AG09319 (cell line): ENCODE data around the gene CWC27.

Experiments
- DNase-seq: peaks from one replicate; pipeline ENCODE4 v3.0.0-alpha.2; 2010; ENCODE audit warnings: low read depth; ENCODE audit errors: extremely low read depth
- TF ChIP-seq, protein P1 (sequence below): IDR thresholded peaks from 2 replicates; pipeline ENCODE4 v1.5.1; 2011; ENCODE audit warnings: low read depth, mild to moderate bottlenecking, inconsistent platforms, low read length, moderate library complexity

Gene CWC27

DNA sequence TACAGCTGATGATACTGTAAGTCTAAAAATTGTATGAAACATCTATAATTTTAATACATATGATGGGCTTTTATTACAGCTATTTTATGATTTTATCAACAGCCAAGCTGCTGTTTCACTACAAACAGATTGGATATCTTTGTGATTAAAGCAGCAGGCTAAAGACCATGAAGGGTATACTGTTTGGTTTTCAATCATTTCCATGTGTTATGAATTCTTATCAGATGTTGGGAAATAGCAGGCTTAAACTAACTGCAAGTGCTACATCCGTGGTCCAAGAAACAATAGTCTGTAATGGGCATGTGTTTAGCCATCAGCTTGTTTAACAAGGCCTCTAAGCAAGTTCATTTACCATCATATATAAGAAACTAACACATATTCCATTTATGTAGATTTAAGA is 107.5 kb downstream of the CWC27 start:
- DNase-seq: peak; percentile 27
- TF ChIP-seq, protein P1, sequence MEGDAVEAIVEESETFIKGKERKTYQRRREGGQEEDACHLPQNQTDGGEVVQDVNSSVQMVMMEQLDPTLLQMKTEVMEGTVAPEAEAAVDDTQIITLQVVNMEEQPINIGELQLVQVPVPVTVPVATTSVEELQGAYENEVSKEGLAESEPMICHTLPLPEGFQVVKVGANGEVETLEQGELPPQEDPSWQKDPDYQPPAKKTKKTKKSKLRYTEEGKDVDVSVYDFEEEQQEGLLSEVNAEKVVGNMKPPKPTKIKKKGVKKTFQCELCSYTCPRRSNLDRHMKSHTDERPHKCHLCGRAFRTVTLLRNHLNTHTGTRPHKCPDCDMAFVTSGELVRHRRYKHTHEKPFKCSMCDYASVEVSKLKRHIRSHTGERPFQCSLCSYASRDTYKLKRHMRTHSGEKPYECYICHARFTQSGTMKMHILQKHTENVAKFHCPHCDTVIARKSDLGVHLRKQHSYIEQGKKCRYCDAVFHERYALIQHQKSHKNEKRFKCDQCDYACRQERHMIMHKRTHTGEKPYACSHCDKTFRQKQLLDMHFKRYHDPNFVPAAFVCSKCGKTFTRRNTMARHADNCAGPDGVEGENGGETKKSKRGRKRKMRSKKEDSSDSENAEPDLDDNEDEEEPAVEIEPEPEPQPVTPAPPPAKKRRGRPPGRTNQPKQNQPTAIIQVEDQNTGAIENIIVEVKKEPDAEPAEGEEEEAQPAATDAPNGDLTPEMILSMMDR: no peak

DNA sequence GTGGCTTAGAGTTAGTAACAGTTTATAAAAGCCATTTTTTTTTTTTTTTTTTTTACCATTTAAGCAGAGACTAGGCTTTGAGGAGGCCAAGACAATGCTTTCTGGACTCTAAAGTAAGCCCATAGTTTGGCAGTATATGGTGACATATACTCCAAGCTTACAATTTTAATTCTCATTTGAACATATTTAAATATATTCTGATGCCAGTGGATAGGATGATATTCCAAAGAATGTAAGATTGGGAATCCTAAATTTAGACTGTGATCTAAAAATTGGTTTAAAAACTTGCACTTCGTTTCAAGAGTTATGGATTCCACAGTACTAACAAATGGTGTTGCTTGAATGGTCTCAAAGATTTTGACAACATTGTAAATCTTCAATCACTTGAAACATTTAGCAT is 112.1 kb downstream of the CWC27 start:
- TF ChIP-seq, protein P1: no peak
- no peak for DNase-seq

DNA sequence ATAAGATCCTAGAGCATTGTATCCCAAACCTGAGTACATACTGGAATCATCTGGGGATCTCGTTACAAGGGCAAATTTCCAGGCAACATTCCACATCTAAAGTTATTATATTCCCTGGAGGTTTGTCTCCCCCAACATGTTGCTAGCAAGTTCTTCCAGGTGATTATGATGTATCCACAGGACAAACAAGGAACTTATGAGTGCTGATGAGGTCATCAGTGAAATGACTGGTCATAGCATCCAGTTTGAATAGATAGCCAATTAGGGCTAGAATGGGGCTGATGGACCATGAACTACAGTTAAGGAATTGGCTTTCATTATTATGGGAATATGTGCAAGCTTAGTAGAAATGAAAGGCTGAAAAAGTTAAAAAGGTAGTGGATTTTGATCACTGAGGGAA is 115.2 kb downstream of the CWC27 start:
- TF ChIP-seq, protein P1: no peak
- no peak for DNase-seq

DNA sequence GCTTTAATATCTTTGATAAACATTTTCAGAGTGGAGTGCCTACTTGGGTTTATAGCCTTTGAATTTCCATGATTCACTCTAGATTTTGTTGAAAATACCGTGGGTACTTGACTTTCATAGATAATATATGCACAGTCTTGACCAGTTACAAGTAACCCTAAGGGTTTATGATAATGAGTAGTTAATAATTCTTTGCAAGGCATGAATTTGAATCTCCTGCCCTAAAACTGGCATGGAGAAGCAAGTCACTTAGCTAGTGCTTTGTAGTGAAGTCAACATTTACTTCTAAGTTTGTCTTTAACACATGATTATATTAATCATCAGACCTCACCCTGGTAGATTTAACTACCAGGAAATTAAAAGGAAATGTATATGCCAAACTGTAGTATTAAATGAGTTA is 115.8 kb downstream of the CWC27 start:
- TF ChIP-seq, protein P1: no peak
- DNase-seq: no peak

DNA sequence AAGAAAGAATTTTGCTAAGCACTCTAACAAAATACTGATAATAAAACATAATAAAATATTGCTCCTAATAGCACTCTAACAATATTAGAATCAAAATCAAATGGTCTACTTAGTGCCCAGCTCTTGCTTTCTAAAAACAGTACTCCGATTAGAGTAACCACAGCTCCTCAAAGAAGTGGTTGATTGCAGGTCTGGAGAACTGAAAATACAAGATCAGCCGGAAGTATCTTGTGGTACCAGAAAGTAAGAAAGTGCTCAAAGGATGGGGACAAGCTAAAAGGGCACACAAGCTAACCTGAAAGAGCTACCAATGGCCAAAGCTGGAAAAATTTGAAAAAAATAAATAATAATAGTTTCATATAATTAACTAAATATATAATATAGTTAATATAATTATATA is 119.2 kb downstream of the CWC27 start:
- TF ChIP-seq, protein P1: no peak
- DNase-seq: no peak

DNA sequence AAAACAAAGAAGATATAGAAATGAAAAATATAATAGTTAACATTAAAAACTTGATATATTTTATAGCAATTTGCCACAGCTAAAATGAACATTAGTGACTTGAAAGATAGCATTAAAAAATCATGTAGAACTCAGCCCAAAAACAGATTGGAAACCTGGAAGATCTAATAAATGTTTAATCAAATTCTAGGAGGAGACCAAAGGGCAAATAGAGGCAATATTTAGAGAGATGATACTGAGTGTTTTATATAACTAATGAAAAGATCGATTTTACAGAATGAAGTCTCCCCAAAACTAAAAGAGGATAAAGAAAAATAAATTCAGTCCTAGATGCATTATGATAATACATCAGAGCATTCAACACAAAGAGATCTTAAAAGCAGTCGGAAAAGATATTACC is 127.0 kb downstream of the CWC27 start:
- TF ChIP-seq, protein P1: no peak
- no peak for DNase-seq

DNA sequence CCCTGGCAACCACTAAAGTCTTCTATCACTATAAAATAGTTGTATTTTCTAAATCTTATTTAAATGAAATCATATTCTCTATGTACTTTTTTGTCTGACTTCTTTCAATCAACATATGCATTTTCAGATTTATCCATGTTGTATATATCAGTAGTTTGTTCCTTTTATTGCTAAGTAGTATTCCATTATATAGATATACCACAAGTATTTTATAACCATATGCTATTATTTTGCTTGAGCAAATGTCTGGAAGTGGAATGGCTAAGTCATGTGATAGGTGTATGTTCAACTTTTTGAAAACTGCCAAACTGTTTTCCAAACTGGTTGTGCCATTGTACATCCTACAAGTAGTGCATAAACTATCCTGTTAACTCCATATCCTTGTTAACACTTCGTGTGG is 131.1 kb downstream of the CWC27 start:
- TF ChIP-seq, protein P1: no peak
- DNase-seq: no peak
